CD4-positive, alpha-beta T cell treated with Interleukin-15 for 4 hours (primary cell): ENCODE measurements around the gene RABEP2.
"Not testable (repeated sequence)": the region's sequence is repeated elsewhere in the genome, so short reads cannot be mapped to it uniquely, and the experiment has no call there.

ENCODE experiments used
- DNase-seq: peaks from one replicate; pipeline ENCODE4 v3.0.0-alpha.2; 2020; ENCODE audit warnings: low spot score

The RABEP2 gene

DNA sequence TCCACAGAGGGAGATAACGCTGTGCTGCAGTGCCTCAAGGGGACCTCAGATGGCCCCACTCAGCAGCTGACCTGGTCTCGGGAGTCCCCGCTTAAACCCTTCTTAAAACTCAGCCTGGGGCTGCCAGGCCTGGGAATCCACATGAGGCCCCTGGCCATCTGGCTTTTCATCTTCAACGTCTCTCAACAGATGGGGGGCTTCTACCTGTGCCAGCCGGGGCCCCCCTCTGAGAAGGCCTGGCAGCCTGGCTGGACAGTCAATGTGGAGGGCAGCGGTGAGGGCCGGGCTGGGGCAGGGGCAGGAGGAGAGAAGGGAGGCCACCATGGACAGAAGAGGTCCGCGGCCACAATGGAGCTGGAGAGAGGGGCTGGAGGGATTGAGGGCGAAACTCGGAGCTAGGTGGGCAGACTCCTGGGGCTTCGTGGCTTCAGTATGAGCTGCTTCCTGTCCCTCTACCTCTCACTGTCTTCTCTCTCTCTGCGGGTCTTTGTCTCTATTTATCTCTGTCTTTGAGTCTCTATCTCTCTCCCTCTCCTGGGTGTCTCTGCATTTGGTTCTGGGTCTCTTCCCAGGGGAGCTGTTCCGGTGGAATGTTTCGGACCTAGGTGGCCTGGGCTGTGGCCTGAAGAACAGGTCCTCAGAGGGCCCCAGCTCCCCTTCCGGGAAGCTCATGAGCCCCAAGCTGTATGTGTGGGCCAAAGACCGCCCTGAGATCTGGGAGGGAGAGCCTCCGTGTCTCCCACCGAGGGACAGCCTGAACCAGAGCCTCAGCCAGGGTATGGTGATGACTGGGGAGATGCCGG lies 7.5 kb upstream of the RABEP2 start:
- DNase-seq, result no peak

DNA sequence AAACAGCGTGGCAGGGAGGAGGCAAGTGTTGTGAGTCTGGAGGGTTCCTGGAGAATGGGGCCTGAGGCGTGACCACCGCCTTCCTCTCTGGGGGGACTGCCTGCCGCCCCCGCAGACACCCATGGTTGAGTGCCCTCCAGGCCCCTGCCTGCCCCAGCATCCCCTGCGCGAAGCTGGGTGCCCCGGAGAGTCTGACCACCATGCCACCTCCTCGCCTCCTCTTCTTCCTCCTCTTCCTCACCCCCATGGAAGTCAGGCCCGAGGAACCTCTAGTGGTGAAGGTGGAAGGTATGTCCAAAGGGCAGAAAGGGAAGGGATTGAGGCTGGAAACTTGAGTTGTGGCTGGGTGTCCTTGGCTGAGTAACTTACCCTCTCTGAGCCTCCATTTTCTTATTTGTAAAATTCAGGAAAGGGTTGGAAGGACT lies 6.8 kb upstream of the RABEP2 start, which contains the start of gene CD19:
Gene CD19, plus strand, starts transcription at position 171 of the 425 bp plus-strand sequence. Its CDS starts 30 bp downstream, at position 201.
- no peak for DNase-seq

DNA sequence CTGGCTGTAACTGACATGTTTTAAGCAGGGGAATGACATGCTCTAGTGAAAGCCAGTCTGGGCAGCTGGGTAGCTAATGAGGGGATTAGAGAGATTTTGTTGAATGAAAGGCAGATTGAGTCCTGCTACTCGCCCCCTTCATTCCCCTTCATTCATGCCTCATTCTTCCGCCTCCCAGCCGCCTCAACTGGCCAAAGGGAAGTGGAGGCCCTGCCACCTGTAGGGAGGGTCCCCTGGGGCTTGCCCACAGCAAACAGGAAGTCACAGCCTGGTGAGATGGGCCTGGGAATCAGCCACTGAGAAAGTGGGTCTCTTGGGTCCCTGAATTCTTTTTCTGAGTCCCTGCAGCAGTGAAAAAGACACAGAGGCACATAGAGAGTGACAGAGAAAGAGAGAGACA lies 5.6 kb upstream of the RABEP2 start:
- DNase-seq, result no peak

DNA sequence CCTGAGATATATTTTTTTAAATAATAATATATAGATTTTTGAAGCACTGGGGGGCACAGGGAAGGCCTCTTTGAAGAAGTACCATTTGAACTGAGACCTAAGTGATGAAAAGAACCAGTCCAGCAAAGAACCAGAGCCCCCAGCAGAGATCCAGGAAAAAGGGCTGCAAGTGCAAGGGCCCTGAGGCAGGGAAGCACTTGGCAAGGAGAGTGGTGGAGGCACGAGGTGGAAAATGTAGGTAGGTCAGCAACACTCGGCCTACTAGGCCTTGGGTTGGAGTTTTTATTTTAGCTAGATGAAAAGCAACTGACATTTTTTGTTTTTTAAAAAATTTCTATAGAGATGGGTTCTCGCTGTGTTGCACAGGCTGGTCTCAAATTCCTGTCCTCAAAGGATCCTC lies 5.2 kb upstream of the RABEP2 start:
- DNase-seq, result no peak

DNA sequence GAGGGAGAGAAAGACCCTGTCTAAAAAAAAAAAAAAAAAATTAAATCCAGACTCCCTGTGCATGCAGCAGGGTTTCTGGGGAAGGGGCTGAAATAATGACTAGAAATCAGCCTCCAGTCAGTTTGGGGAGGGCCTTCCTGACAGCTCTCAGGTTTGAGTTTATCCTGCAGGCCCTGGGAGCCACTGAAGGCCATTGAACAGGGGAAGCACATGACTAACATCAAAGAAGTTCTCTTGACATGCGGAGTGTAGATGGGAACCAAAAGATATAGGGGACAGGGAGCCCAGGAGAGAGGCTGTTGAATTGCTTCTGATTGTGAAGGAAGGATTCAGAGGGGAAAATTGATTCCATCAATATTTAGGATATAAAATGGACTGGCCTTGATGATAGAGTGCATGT lies 2.8 kb upstream of the RABEP2 start:
- DNase-seq, result no peak

DNA sequence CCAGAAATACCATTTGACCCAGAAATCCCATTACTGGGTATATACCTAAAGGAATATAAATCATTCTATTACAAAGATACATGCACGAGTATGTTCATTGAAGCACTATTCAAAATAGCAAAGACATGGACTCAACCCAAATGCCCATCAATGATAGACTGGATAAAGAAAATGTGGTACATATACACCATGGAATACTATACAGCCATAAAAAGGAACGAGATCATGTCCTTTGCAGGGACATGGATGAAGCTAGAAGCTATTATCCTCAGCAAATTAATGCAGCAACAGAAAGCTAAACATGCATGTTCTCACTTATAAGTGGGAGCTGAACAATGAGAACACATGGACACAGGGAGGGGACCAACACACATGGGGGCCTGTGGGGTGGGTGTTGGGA lies 1.2 kb upstream of the RABEP2 start:
- DNase-seq, result not testable (repeated sequence)

DNA sequence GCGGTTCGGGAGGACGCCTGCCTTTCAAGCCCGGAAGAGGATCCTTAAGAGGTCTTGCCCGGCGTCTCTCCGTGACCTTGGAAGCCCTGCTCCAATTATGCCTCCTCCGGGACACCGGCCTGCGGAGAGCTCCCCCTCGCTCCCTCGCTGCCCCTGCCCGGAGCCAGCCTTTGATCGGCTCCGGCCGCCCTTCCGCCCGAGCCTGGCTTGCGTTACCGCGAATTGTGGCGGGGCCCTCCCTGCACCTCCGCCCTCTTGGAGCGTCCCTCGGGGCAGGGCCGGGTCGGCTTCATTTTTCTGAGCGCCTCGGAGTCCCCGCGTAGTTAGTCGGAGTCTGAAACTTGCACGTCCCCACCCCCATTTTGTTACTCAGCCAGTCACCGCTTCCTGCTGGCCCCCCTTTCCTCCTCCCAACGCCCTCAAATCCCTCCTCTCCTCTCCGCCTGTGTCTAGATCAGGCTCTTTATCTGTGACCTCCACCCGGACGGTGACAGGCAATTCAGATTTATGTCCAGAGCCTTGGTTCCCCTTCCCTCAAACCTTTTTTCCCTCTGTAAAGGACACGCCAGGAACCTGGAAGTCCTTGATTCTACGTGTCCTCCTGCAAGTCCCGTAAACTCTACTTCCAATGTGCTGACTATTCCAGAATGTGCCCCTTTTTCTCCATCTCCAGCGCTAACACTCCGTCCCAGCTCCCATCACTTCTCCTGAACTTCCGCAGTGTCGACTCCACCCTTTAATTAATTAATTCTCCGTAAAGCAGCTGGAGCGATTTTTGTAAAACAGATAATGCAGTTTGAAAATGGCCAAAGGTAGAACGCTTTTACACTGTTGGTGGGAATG lies 569 bp upstream of the RABEP2 start:
- DNase-seq, result peak; percentile 82

DNA sequence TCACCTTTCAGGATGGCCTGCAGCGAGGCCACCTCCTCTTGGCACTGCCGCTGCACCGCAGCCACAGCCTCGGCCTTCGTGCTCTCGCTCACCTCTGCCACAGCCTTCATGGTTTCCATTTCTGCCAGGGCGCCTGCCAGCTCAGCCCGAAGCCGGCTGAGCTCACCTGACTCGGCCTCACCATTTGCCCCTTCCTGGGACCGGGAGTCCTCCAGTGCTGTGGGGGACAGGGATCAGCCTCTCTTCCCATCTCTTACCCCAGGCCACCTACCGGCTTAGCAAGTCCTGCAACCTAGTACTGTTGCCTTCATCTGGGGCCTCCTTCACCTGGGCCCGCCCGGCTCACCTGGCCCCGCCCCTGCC lies 658 bp downstream of the RABEP2 start:
- no peak for DNase-seq

DNA sequence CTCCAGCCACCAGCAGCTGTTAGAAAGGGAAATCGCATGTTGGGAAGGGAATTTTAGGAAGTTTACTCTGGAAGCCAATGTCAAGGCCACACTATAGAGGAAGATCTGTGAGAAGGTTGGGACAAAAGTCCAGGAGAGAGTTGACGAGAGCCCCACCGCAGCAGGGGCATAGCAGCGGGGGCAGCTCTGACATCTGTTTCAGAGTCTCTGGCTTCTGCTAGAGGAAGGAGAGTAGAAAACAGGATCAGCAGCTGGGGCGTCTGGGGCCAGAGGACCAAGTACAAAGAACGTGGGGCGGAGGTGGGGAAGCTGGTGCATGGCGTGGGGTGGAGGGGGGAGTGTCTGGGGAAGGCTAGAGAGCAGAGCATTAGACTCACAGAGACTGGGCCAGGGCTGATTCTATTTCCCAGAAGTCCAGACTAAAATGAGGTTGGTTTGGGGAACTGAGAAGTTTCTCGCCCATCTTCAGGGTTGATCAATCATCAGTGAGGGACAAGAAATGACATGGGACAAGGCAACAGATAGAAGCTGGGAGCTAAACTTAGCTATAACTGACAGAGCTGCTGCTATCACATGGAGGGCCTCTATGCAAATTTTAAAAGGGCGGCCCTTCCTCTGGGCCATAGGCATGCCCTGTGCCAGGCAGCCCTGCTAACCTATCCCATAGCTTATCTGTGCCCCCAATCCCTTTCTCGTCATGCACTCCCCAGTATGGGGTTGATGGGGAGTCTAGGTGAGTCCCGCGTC lies 1.2 kb downstream of the RABEP2 start:
- no peak for DNase-seq

DNA sequence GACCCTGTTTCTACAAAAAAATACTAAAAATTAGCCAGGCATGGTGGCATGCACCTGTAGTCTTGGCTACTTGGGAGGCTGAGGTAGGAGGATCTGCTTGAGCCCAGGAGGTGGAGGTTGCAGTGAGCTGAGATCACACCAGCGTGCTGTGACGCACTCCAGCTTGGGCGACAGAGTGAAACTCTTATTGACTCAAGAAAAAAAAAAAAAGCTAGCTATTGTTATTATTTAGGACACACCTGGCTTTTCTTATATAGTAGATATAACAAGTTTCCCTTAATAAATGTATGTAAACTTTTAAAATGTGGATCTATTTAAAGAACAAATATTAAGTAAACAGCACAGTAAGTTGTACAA lies 1.8 kb downstream of the RABEP2 start:
- DNase-seq, result no peak

DNA sequence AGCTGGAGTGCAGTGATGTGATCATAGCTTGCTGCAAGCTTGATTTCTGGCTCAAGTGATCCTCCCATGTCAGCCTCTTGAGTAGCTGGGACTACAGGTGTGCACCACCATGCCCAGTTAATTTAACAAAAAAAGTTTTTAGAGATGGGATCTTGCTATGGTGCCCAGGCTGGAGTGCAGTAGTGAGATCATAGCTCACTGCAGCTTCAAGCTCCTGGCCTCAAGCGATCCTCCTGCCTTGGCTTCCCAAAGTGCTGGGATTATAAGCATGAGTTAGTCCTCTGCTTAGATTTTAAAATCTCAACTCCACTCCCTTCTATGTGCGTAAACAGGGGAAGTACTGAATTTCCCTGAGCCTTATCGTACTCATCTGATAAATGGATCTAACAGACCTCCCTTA lies 6.3 kb downstream of the RABEP2 start:
- no peak for DNase-seq

DNA sequence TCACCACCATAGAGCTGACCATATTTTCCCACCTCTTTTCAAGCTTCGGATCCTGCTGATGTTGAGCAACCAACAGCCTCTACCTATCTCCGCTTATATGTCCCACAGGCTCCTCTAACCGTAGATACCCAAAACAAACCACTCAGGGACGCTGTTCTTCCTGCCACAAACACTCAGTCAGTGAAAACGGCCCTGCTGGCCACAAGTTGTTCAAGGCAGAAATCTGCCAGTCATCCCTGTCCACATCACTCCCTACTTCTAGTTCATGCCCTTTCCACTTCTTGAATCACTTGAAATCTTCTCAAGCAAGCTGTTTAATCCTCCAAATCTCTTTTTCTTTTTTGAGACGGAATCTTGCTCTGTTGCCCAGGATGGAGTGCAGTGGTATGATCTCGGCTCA lies 7.9 kb downstream of the RABEP2 start:
- DNase-seq, result no peak

DNA sequence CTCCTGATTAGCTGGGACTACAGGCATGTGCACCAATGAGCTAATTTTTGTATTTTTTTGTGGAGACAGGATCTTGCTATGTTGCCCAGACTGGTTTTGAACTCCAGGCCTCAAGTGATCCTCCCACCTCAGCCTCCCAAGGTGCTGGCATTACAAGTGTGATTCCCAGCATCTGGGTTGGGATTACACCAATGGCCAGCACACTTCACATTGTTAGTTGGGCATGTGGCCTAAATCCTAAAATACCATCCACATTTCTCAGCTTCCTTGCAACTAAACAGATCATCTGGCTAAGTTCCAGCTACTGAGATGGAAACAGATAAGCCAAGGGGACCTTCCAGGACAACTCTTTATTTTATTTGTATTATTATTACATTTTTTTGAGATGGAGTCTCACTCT lies 9.9 kb downstream of the RABEP2 start:
- DNase-seq, result no peak

DNA sequence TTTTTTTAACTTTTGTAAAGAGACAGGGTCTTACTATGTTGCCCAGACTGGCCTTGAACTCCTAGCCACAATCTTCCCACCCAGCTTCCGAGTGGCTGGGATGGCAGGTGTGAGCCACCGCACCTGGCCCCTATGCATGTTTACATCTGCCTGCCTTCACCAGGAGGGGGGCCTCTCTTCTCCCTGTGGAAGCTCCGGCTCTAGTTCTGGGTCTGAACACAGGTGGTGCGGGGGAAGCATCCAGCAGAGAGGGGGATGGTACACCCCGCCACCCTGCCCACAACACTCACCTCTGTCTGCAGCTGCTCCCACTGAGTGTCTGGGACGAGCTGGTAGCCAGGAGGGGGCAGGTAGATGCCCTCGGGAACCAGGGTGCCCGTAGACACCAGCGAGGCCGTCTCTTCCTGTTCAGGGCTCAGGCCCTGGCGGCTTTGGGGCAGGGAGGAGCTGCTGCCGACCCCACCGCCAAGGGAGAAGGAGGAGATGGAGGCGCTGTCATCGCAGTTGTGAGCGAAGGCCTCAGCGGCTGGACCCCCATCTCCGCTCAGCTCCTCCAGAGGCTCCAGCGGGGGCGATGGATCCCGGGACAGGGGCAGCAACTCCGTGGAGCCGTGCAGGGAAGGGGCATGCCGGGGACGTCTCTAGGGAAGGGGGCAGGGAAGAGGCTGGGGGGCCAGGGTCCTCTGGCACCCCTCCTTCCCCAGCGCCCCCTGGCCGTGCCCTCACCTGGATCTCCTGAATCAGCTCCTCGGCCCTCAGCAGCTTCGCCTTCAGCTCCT lies 10.9 kb downstream of the RABEP2 start:
- DNase-seq, result no peak

DNA sequence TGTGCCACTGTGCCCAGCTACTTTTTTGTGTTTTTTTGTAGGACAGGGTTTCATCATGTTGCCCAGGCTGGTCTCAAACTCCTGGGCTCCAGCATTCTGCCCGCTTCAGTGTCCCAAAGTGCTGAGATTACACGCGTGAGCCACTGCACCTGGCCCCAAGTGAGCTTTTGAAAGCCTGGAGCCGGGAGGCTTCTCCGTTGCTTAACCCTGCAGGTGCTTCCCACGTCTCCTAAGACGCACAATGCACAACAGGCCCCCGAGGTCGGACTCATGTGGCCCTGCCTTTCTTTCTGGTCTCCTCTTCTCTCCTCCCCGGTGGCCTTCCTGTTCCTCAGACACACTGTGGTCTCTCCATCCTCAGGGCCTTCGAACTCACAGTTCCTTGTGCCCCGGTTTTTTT lies 12.5 kb downstream of the RABEP2 start:
- DNase-seq, result no peak

DNA sequence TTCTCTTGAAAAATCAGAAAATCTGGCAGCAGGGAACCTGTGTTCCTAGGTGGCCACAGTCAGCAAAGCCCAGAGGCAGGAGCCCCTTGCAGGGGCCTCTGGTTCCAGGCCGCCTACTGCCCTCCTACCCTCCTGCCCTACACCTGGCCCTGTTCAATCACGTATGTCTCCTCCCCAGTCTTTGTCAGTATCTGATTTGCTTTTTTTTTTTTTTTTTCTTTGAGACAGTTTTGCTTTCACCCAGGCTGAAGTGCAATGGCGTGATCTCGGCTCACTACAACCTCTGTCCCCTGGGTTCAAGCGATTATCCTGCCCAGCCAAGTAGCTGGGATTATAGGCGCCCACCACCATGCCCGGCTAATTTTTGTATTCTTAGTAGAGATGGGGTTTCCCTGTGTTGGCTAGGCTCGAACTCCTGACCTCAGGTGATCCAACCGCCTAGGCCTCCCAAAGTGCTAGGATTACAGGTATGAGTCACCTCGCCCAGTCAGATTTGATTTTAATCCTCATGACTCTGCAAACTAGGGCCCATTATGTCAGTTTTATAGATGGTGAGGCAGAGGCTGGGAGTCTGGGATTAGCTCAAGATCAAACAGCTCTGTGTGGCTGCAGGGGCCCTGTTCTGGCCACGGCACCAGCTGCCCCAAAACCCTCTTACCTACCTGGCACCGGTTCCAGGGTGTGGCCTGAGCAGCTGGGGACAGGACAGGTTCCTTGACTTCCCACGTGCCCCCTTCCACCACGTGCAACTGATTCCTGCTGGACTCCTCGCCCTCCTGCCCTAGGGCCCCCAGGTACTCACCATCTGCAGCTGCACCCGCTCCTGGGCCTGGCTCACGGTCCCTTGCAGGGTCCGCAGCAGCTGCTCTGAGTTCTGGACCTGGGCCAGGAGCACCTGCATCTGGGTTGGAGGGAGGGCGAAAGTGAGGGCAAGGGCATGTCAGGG lies 14.7 kb downstream of the RABEP2 start:
- DNase-seq, result no peak

DNA sequence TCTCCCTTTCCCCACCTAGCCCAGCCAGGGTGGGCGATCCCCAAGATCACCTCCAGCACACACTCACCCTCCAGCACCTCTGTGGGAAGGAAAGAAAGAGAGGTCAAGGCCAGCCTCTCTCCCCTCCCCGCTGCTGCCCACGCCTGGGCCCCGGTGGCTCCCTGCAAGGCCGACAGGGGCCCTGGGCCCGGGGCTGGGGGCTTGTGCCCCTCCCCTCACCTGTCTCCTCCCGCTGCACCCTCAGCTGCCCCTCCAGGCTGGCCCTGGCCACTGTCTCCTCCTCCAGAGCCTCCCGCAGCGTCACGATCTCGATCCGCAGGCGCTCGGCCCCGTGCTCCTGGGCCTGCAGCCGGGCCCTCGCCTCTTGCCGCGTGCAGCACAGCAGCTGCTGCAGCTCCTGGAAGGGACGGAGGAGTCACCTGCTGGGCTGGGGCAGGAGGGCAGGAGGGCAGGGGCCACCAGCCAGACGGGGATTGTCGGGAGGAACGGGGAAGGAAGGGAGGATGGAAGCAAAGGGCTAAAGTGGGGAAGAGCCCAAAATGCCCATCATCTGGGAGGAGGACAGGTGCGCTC lies 19.2 kb downstream of the RABEP2 start:
- DNase-seq, result no peak

DNA sequence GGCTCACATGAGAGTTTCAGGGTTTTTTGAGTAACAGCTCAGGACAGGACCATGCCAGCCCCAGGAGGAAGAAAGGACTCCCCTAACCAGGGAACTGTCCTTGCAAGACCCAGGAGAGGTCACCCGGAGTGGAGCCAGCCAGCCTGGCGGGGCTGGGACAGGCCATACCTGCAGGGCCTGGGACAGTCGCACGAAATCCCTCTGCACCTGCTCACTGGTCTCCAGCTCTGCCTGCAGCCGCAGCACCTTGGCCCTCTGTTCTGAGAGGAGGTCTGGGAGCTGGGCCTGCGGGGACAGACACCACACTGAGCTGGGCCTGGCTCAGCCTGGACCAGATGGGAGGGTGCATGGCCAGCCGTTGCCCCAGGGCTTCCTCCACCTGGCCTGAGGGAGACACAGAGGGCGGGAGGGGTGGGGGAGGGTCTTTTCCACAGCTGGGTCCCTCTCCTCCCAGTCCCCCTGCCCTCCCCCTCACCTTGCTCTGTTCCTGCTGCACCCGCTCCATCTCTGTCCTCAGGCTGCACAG lies 19.7 kb downstream of the RABEP2 start:
- no peak for DNase-seq

DNA sequence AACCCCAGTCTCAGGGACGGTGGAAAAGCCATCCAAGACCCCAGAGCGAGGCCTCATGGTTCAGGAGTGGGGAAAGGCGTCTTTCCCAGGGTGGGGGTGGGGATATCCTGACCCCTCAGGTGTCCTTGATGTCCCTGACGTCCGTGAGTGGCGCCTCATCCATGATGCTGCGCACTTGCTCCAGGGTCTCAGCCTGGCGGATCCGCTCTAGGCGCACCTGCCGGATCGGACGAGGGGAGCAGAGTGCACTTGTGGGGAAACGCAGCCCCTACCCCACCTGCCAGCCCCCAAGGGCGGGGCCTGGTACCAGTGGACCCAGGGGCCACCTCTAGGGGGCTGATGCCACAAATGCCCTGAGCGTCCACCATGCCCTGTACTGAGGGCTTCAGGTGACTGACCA lies 20.2 kb downstream of the RABEP2 start:
- no peak for DNase-seq

DNA sequence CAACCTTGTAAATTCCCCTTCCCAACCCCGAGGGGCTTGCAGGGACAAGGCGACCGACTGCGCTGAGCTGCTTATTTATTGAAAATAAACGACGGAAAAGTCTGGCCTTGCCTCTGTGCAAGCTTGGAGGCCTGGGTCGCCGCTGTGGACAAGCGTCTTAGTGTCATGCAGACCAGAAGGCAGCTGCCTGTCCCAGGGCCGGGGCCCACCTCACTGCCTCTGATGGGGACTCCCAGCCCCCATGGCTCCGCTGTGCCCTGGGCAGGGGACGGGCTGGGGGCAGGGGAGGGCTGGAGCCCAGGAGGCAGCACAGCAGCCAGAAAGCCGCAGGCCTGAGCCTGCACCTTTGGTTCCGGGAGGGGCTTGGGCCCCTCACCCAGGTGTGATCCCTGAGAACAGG lies 20.7 kb downstream of the RABEP2 start:
- no peak for DNase-seq
